IMR-90 (cell line): ENCODE results near the gene FADS1. TPM values are rescaled to one million over a fixed set of nuclear protein-coding genes. Genes with fewer than 3 reads are reported as not detected.

Experiments
- ATAC-seq: fragments of 200-7000 bp; cut with Tn5 transposase; 2 replicates; pipeline ENCODE4 v1.9.1; 2020; ENCODE audit warnings: low read depth, mild to moderate bottlenecking, moderate library complexity
- BruUV-seq: library from RNA; stranded (reverse); fragments of 400-500 nt; replicated peaks from 2 replicates; lab custom pipeline; 2021; lab: Mats Ljungman, UMichigan
- CTCF ChIA-PET: fragments of 300-600 bp; formaldehyde crosslinking; extraction: SDS; loops from one replicate; lab custom pipeline; 2021; ENCODE audit warnings: antibody characterized with exemption; lab: Yijun Ruan, JAX
- POLR2A ChIA-PET: fragments of 300-600 bp; sonication (Branson Sonifier 250); formaldehyde crosslinking; loops from one replicate; lab custom pipeline; 2022; ENCODE audit warnings: antibody characterized with exemption; ENCODE audit not compliant: unreplicated experiment; lab: Charles Lee
- DNase-seq: peaks from one replicate; pipeline ENCODE4 v3.0.0; 2013
- H2AFZ ChIP-seq: replicated peaks from 2 replicates; pipeline ENCODE3; 2013; ENCODE audit warnings: low read length, mild to moderate bottlenecking; ENCODE audit not compliant: poor library complexity
- H2AK5ac ChIP-seq: 2 replicates; pipeline ENCODE4 v1.6.1; 2013; ENCODE audit warnings: low read depth, low read length, inconsistent platforms
- H2AK9ac ChIP-seq: replicated peaks from 2 replicates; pipeline ENCODE3; 2013; ENCODE audit warnings: mild to moderate bottlenecking, low read depth, low read length, moderate library complexity; ENCODE audit not compliant: poor library complexity
- H2BK120ac ChIP-seq: 2 replicates; pipeline ENCODE4 v1.6.1; 2013; ENCODE audit warnings: low read depth, low read length, inconsistent platforms
- H2BK15ac ChIP-seq: 3 replicates; pipeline ENCODE4 v1.6.1; 2013; ENCODE audit warnings: low read depth, low read length, inconsistent platforms
- H2BK20ac ChIP-seq: 2 replicates; pipeline ENCODE4 v1.6.1; 2013; ENCODE audit warnings: low read depth, mild to moderate bottlenecking, inconsistent platforms, low read length, moderate library complexity
- H2BK5ac ChIP-seq: 2 replicates; pipeline ENCODE4 v1.6.1; 2013; ENCODE audit warnings: mild to moderate bottlenecking, low read depth, low read length, inconsistent platforms; ENCODE audit not compliant: poor library complexity, severe bottlenecking
- H3K14ac ChIP-seq: replicated peaks from 2 replicates; pipeline ENCODE4 v1.6.1; 2013; ENCODE audit warnings: low read depth, low read length, inconsistent platforms
- H3K18ac ChIP-seq: 2 replicates; pipeline ENCODE4 v1.6.1; 2013; ENCODE audit warnings: low read depth, low read length, control low read depth
- H3K23ac ChIP-seq: 2 replicates; pipeline ENCODE4 v1.6.1; 2013; ENCODE audit warnings: low read depth, low read length, inconsistent platforms
- H3K27ac ChIP-seq: 2 replicates; pipeline ENCODE4 v1.5.1; 2013; ENCODE audit warnings: mild to moderate bottlenecking, control low read depth, low read length; ENCODE audit not compliant: insufficient read depth
- H3K27me3 ChIP-seq: 2 replicates; pipeline ENCODE4 v1.6.1; 2013; ENCODE audit warnings: low read length; ENCODE audit not compliant: control insufficient read depth, insufficient read depth
- H3K36me3 ChIP-seq: 2 replicates; pipeline ENCODE4 v1.6.1; 2013; ENCODE audit warnings: low read length, mixed read lengths; ENCODE audit not compliant: control insufficient read depth, insufficient read depth
- H3K4ac ChIP-seq: 2 replicates; pipeline ENCODE4 v1.6.1; 2013; ENCODE audit warnings: low read depth, low read length, inconsistent platforms
- H3K4me1 ChIP-seq: 2 replicates; pipeline ENCODE4 v1.6.1; 2013; ENCODE audit warnings: low read length, mixed read lengths; ENCODE audit not compliant: control insufficient read depth, insufficient read depth
- H3K4me2 ChIP-seq: 2 replicates; pipeline ENCODE4 v1.6.1; 2013; ENCODE audit warnings: low read depth, mild to moderate bottlenecking, control low read depth, low read length, moderate library complexity
- H3K4me3 ChIP-seq: 2 replicates; pipeline ENCODE4 v1.5.1; 2013; ENCODE audit warnings: low read depth, mild to moderate bottlenecking, control low read depth, low read length, moderate library complexity; ENCODE audit not compliant: insufficient read depth
- H3K56ac ChIP-seq: 2 replicates; pipeline ENCODE4 v1.6.1; 2013; ENCODE audit warnings: low read length, inconsistent platforms; ENCODE audit not compliant: insufficient read depth; ENCODE audit errors: extremely low read depth
- H3K79me1 ChIP-seq, 2 experiments: 2 replicates each; pipeline ENCODE4 v1.6.1; 2013; ENCODE audit warnings: low read length in 2 of 2, inconsistent platforms in 1 of 2, low read depth in 1 of 2
- H3K9ac ChIP-seq: 2 replicates; pipeline ENCODE4 v1.6.1; 2013; ENCODE audit warnings: low read depth, low read length, control low read depth
- H3K9me1 ChIP-seq: 2 replicates; pipeline ENCODE4 v1.6.1; 2013; ENCODE audit warnings: low read length, inconsistent platforms; ENCODE audit not compliant: insufficient read depth
- H3K9me3 ChIP-seq: 2 replicates; pipeline ENCODE4 v1.6.1; 2013; ENCODE audit warnings: low read length; ENCODE audit not compliant: control insufficient read depth, insufficient read depth
- H4K20me1 ChIP-seq: 2 replicates; pipeline ENCODE4 v1.6.1; 2013; ENCODE audit warnings: low read length, inconsistent platforms; ENCODE audit not compliant: insufficient read depth
- H4K5ac ChIP-seq: 2 replicates; pipeline ENCODE4 v1.6.1; 2013; ENCODE audit warnings: mild to moderate bottlenecking, low read depth, low read length, control low read depth
- H4K8ac ChIP-seq, 2 experiments: 2 replicates each; pipeline ENCODE4 v1.6.1; 2013; ENCODE audit warnings: low read depth in 2 of 2, low read length in 2 of 2, control low read depth in 1 of 2, inconsistent platforms in 1 of 2
- H4K91ac ChIP-seq: 2 replicates; pipeline ENCODE4 v1.6.1; 2013; ENCODE audit warnings: low read depth, low read length, inconsistent platforms; ENCODE audit not compliant: insufficient read depth
- CEBPB ChIP-seq: IDR thresholded peaks from 2 replicates; pipeline ENCODE4 v1.6.1; 2012; ENCODE audit warnings: low read depth, low read length, improper control_type of control experiment
- CHD1 ChIP-seq: IDR thresholded peaks from 2 replicates; pipeline ENCODE4 v1.6.1; 2012; ENCODE audit warnings: low read depth, low read length, improper control_type of control experiment
- WGBS, 2 experiments: methylation state at CpG; one replicate each; pipeline versions ENCODE4 v1.1.5 to v1.1.7; 2013; ENCODE audit warnings: missing lambda C conversion rate in 2 of 2; ENCODE audit not compliant: insufficient read length in 1 of 2; ENCODE audit errors: extremely low coverage in 2 of 2; 5-methylcytosine and 5-hydroxymethylcytosine counted together
- dilution Hi-C: fragments of 300-500 bp; cut with HindIII; formaldehyde crosslinking; loops from one replicate; pipeline ENCODE4 v1.14.3; 2018; ENCODE audit warnings: low sequenced_read_pairs; ENCODE audit not compliant: unreplicated experiment
- in situ Hi-C: fragments of 300-500 bp; cut with MboI; formaldehyde crosslinking; loops from 3 replicates; pipeline ENCODE4 v1.14.3; 2019; ENCODE audit warnings: low sequenced_read_pairs, inconsistent platforms, mixed read lengths
- intact Hi-C: fragments of 100-400 bp; cut with micrococcal nuclease; formaldehyde crosslinking; loops from 2 replicates; pipeline ENCODE4 v1.10.0; 2022
- polyA plus RNA-seq, 3 experiments: library from polyadenylated mRNA; depleted of rRNA; stranded (reverse); fragments of >200 nt; gene quantifications; 2 replicates each; pipeline ENCODE4 v1.2.3, GENCODE V29; 2012; ENCODE audit warnings: low replicate concordance in 1 of 3
- total RNA-seq: library from RNA; depleted of rRNA; stranded (reverse); fragments of >200 nt; gene quantifications from 2 replicates; pipeline ENCODE4 v1.2.3, GENCODE V29; 2012

Gene FADS1
- total and polyA plus RNA-seq, 2 of the 4 experiments (the other 2 are of a cell fraction) = 16.3 to 18.4 TPM

GRCh38 chr11:61832754-61833153, 16.0 kb upstream of the FADS1 start:
- 90% methylated on average over 2 of the region's 7 CpGs; no CpG with 5 or more reads in 1 of the 2 experiments for WGBS, 2 experiments
- Histone ChIP-seq H3K27ac (no peak overlapping the region), H3K56ac (no peak overlapping the region), H2BK15ac (no peak overlapping the region), H4K8ac (no peak overlapping the region), H4K5ac (no peak overlapping the region), H3K18ac (no peak overlapping the region), H2AFZ (no peak overlapping the region), H3K36me3 (peaks cover 4% of the 10 kb centered on the region; the same call in 1 of the 2 replicates), H3K4me3 (no peak overlapping the region), H2AK9ac (no peak overlapping the region), H3K14ac (no peak overlapping the region), H2BK120ac (no peak overlapping the region), H3K9ac (no peak overlapping the region), H4K20me1 (peaks cover 50% of the 10 kb centered on the region; the same call in 1 of the 2 replicates), H2BK5ac (no peak overlapping the region), H3K4me1 (peaks cover 15% of the 10 kb centered on the region; the same call in 1 of the 2 replicates), H4K91ac (no peak overlapping the region), H3K4ac (no peak overlapping the region), H3K4me2 (no peak overlapping the region), H2BK20ac (no peak overlapping the region), H3K79me1 (peaks cover 20 to 87% of the 10 kb centered on the region in 2 experiments), H3K9me1 (peaks cover 24% of the 10 kb centered on the region), H3K23ac (no peak overlapping the region), H3K27me3 (no peaks in the 10 kb centered on the region), H3K9me3 (no peaks in the 10 kb centered on the region), H2AK5ac (no peak overlapping the region)
- POLR2A ChIA-PET = no interaction called here
- CTCF ChIA-PET = interaction anchor here (1.4 kb wide), 1 partner anchor 275 kb away, joined by 3 read pairs; no protein-coding TSS in a partner anchor
- intact Hi-C loops = no loop called here
- TF ChIP-seq CHD1 = no peak
- TF ChIP-seq CEBPB = no peak
- no peak for DNase-seq
- in situ Hi-C loops = no loop called here
- dilution Hi-C loops = no loop called here
- no TSS peak for BruUV-seq
- no peak for ATAC-seq
